Natural killer cell treated with Interleukin-12 subunit alpha and Interleukin-12 subunit beta and Interleukin-15 and Interleukin-18, amount 100 ng/mL, for 72 hours (primary cell): Measurements from ENCODE around the gene KCNG2. TPM values are rescaled to one million over a fixed set of nuclear protein-coding genes. Genes with fewer than 3 reads are reported as not detected.

Experiments
- ATAC-seq, 2 donors: fragments of 150-1000 bp; cut with Tn5 transposase in 1 of 2; sonication (Bioruptor Pico), chemical (Tn5 transposase) in 1 of 2; 2 replicates each; pipeline ENCODE4 v1.10.0; 2021
- DNase-seq: peaks from one replicate; pipeline ENCODE4 v3.0.0; 2022; ENCODE audit warnings: low spot score
- H3K27ac Mint-ChIP-seq, 2 donors: 1 replicate in 1 of 2; 2 replicates in 1 of 2; pipeline ENCODE4 v1.8.0; 2022; ENCODE audit warnings: mixed read lengths in 2 of 2, mild to moderate bottlenecking in 1 of 2, moderate library complexity in 1 of 2
- H3K27me3 Mint-ChIP-seq, 2 donors: 1 replicate in 1 of 2; 2 replicates in 1 of 2; pipeline ENCODE4 v1.8.0; 2022; ENCODE audit warnings: mixed read lengths in 2 of 2
- H3K36me3 Mint-ChIP-seq: one replicate; pipeline ENCODE4 v1.8.0; 2022; ENCODE audit warnings: mixed read lengths
- H3K4me1 Mint-ChIP-seq, 2 donors: 1 replicate in 1 of 2; 2 replicates in 1 of 2; pipeline ENCODE4 v1.8.0; 2022; ENCODE audit warnings: low read depth in 2 of 2, mixed read lengths in 2 of 2, mild to moderate bottlenecking in 1 of 2
- H3K4me3 Mint-ChIP-seq: one replicate; pipeline ENCODE4 v1.8.0; 2022; ENCODE audit warnings: mixed read lengths
- H3K9me3 Mint-ChIP-seq: 2 replicates; pipeline ENCODE4 v1.8.0; 2022; ENCODE audit warnings: mixed read lengths
- total RNA-seq, 2 donors: library from RNA; stranded (reverse); gene quantifications; one replicate each; pipeline ENCODE4 v1.2.3, GENCODE V29; 2022

The KCNG2 gene
- total RNA-seq, 2 donors from 2014 or later: not detected

DNA sequence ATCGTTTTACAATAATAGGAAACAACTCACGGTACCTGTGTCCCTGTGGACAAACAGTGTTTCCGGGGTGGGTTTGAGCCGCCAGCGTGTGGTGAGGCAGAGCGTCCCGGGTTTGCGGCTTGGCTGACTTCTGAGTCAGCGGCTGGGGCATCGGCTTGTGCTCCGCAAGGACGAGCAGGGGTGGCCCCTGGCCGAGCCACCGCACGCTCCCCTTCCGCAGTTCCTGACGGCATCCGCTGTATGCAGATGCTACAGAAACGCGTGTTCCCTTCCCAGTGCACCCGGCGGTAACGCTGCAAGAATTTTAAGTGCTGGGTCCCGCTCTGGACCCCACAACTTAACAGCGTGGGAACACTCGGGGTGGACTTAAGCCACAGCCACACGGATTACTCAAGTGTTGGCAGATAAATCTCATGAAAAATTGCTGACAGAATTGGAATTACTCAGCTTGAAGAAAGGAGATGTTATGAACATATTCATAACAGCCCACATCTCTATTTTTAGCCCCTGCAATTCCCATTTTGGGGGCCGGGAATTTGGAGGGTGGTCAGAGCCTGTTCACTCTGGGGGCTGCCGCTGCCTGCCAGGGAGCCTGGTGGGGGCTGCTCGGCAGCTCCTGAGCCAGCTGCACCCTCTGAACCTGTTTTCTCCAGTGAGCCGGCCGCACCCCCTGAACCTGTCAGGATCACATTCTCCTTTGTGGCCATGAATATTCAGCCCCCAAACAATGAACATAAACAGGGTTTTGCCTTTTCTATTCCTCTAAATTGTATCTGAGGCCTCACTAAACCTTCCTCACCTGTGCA is 12.6 kb upstream of the KCNG2 start:
- Mint-ChIP-seq H3K36me3 (no peaks in the 10 kb centered on the region), H3K4me1 (peaks cover 0 to 1% of the 10 kb centered on the region in 2 donors), H3K27me3 (peaks cover 11 to 17% of the 10 kb centered on the region in 2 donors), H3K27ac (no peak overlapping the region), H3K4me3 (no peak overlapping the region), H3K9me3 (no peaks in the 10 kb centered on the region)
- DNase-seq: no peak
- ATAC-seq: no peak

DNA sequence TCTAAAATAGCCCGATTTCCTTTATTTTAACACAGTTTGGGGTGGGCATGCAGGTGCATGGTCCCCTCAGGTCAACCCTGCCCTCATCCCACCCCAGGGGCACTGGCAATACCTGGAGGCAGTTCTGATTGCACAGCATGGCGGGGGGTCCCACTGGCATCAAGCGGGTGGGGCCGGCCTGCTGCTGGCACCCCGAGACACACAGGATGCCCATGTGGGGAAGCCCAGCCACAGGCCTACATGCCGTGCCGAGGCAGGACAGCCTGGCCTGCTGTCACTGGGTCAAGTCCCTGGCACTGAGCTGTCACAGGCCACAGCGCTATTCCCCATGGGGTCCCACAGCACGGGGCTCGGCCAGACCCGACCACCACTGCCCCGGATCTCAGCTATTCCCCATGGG is 11.9 kb upstream of the KCNG2 start:
- no peak for ATAC-seq
- H3K36me3 Mint-ChIP-seq: no peaks in the 10 kb centered on the region
- H3K27ac Mint-ChIP-seq: no peak overlapping the region
- H3K27me3 Mint-ChIP-seq: peaks cover 18 to 23% of the 10 kb centered on the region in 2 donors
- DNase-seq: no peak
- no peaks in the 10 kb centered on the region for H3K9me3 Mint-ChIP-seq
- H3K4me1 Mint-ChIP-seq: peaks cover 0 to 3% of the 10 kb centered on the region in 2 donors
- H3K4me3 Mint-ChIP-seq: no peak overlapping the region

DNA sequence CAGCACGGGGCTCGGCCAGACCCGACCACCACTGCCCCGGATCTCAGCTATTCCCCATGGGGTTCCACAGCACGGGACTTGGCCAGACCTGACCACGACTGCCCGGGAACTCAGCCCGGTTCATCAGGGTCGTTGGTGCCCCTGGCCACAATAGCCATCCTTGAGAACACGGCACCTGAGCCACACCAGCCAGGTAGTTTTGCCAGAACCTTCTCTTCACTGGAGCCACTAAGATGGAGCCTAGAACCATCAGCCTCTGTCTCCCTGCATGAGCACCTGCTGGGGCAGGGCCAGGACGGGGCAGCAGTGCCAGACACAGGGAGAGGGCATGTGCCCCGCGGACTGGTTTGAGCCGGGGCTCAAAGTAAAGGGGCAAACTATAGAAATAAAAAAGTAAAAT is 11.4 kb upstream of the KCNG2 start:
- H3K36me3 Mint-ChIP-seq: no peaks in the 10 kb centered on the region
- DNase-seq: no peak
- peaks cover 23 to 28% of the 10 kb centered on the region in 2 donors for H3K27me3 Mint-ChIP-seq
- ATAC-seq: no peak
- peaks cover under 1 to 5% of the 10 kb centered on the region in 2 donors for H3K4me1 Mint-ChIP-seq
- no peak overlapping the region for H3K4me3 Mint-ChIP-seq
- H3K9me3 Mint-ChIP-seq: no peaks in the 10 kb centered on the region
- H3K27ac Mint-ChIP-seq: no peak overlapping the region

DNA sequence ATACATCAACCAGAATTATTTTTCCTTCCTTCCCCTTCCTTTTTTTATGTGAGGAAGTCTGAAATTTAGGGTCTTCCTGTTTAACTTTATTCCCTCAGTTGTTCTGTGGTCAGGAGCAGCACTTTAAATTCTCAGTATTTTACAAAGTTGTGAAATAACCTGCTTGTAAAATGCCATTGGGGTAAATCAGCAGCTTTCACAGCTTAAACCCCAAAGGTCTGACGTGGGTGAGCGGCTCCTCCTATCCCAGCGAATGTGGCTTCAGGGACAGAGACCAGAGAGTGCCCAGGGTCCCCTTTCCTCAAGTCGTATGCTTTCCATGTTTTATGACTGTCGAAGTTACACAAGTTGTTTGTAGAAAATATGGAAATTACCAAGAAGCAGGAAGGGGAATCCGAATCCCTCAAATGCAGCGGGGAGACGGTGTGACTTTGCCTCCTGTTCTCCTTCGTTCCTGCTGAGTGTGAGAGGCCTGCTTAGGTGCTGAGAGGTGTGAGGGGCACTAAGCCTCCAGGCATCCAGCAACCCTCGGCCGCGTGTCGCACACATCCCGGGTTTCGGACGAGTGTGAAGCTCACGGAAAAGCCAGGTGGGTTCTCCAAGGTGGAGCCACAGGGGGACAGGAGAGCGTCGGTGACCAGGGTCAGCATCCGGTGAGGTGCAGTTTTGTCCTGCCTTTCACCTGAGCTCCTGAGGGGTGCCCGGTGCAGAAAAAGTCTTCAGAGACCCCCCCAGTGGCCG is 10.8 kb upstream of the KCNG2 start:
- Mint-ChIP-seq H3K9me3 (no peaks in the 10 kb centered on the region), H3K27ac (no peak overlapping the region), H3K36me3 (no peaks in the 10 kb centered on the region), H3K4me3 (no peak overlapping the region), H3K27me3 (peaks cover 29 to 35% of the 10 kb centered on the region in 2 donors), H3K4me1 (peaks cover 7 to 9% of the 10 kb centered on the region in 2 donors)
- DNase-seq (no peak), ATAC-seq (no peak)

DNA sequence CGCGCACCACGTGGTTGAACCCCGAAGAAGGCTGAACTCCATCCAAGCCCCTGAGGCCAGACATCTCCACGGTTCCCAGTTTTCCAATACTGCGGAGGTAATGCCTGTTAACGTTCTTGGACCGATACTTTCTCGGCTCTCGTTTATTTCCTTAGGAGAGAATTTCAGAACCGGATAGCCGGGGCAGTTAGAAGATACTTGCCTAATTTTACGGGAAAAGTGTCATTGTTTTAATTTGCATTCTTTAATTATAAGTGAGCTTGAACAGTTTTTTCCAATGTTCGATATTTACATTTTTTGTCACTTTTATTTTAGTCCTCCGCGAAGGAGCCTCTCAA is 10.2 kb upstream of the KCNG2 start:
- H3K27me3 Mint-ChIP-seq: peaks cover 34 to 40% of the 10 kb centered on the region in 2 donors
- DNase-seq: no peak
- no peak for ATAC-seq
- peaks cover 9% of the 10 kb centered on the region in 2 donors for H3K4me1 Mint-ChIP-seq
- no peaks in the 10 kb centered on the region for H3K9me3 Mint-ChIP-seq
- no peak overlapping the region for H3K4me3 Mint-ChIP-seq
- H3K36me3 Mint-ChIP-seq: no peaks in the 10 kb centered on the region
- H3K27ac Mint-ChIP-seq: no peak overlapping the region

DNA sequence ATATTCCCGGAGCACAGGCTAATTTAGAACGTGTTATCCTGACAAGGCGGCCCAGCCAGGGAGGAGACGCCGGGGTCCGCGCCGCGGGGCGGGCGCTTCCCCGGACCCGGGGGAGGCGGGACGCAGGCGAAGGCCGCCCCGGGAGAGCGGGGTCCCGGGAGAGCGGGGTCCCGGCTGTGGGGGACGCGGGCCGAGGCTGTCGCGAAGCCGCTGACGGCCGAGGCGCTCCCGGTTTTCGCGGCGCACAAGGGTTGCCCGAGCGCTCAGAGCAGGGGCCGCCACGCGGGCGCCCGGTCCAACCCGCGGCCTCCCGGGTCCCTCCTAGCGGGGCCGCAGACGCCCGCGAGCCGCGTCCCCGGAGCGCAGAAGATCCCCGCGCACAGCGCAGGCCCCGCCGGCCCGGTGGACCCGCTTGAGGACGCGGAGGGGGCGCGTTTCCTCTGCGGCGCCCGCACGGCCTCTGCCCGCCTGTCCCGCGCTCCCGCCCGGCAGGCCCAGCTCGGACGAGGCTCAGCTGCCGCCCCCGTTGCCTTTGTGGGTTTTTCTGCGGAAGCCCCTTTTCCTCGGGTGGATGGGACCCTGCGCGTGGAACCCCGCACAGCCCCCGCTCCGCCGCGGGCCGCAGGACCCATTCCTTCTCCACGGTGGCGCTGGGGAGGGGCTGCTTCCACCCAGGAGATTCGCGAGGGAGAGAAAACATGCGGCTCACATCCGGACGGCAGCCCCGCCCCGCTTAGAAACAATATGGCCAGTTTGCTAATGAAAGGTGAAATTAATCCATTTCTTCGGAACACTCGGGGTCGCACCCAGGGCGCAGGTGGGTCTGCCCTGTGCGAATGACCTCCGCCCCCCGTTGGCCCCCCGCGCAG is 9.6 kb upstream of the KCNG2 start:
- H3K27ac Mint-ChIP-seq: no peak overlapping the region

DNA sequence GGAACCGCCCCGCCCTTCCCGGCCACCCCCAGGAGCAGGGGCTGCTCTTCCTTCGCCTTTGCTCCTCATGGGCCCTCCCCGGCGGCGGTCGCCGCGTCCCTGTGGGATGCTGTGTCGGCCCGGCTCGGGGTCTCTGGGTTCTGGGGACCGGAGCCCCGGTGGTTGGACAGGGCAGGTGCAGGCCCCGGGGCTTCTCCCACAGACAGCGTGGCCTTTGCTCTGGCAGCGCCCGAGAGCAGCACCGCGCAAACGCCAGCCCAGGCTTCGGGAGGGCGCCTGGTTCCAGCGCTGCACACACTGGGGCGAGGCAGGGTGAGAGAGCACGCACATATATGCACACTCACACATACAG is 9.0 kb upstream of the KCNG2 start:
- no peak overlapping the region for H3K4me3 Mint-ChIP-seq
- no peaks in the 10 kb centered on the region for H3K36me3 Mint-ChIP-seq
- H3K9me3 Mint-ChIP-seq: no peaks in the 10 kb centered on the region
- peak in 1 of 2 donors; percentile 25 for ATAC-seq
- no peak for DNase-seq
- no peak overlapping the region for H3K27ac Mint-ChIP-seq
- H3K27me3 Mint-ChIP-seq: peaks cover 34 to 42% of the 10 kb centered on the region in 2 donors
- peaks cover 9% of the 10 kb centered on the region in 2 donors for H3K4me1 Mint-ChIP-seq

More for the DNA sequence above, 9.6 kb upstream of the KCNG2 start:
- Mint-ChIP-seq H3K36me3 (no peaks in the 10 kb centered on the region), H3K9me3 (no peaks in the 10 kb centered on the region), H3K4me3 (no peak overlapping the region), H3K4me1 (peaks cover 9% of the 10 kb centered on the region in 2 donors), H3K27me3 (peaks cover 34 to 40% of the 10 kb centered on the region in 2 donors)
- ATAC-seq (no peak), DNase-seq (no peak)

DNA sequence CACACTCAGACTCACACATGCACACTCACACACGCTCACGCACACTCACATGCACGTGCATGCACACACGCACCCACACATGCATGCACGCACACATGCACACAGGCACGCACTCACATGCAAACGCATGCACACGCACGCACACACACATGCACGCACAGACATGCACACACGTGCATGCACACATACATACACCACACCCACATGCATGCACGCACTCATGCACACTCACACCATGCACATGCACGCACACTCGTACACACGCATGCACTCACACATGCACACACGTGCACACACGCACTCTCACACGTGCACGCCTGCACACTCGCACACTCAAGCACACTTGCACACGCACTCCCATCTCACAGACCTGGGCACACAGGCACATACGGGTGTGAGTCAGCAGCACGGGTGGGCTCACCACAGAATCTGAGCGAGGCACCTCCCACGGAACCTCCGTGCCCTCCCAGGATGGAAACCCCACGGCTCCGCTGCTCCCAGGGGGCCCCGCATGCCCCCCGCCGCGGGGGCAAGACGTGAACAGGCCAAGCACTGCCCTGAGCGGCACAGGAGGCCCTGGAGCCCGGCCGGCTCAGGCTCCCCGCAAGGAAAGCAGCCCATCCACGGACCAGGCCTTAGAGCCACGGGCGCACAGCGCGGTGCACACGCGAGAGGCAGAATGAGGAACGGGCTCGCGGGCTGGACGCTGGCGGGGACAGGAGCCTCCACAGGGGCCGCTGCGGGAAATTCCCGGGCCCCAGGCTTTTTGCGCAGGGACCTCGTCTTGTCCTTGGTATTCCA is 8.4 kb upstream of the KCNG2 start:
- DNase-seq: no peak
- Mint-ChIP-seq H3K27ac (no peak overlapping the region), H3K4me3 (no peak overlapping the region), H3K9me3 (no peaks in the 10 kb centered on the region), H3K36me3 (no peaks in the 10 kb centered on the region), H3K27me3 (peaks cover 40 to 42% of the 10 kb centered on the region in 2 donors), H3K4me1 (peaks cover 9% of the 10 kb centered on the region in 2 donors)
- no peak for ATAC-seq

DNA sequence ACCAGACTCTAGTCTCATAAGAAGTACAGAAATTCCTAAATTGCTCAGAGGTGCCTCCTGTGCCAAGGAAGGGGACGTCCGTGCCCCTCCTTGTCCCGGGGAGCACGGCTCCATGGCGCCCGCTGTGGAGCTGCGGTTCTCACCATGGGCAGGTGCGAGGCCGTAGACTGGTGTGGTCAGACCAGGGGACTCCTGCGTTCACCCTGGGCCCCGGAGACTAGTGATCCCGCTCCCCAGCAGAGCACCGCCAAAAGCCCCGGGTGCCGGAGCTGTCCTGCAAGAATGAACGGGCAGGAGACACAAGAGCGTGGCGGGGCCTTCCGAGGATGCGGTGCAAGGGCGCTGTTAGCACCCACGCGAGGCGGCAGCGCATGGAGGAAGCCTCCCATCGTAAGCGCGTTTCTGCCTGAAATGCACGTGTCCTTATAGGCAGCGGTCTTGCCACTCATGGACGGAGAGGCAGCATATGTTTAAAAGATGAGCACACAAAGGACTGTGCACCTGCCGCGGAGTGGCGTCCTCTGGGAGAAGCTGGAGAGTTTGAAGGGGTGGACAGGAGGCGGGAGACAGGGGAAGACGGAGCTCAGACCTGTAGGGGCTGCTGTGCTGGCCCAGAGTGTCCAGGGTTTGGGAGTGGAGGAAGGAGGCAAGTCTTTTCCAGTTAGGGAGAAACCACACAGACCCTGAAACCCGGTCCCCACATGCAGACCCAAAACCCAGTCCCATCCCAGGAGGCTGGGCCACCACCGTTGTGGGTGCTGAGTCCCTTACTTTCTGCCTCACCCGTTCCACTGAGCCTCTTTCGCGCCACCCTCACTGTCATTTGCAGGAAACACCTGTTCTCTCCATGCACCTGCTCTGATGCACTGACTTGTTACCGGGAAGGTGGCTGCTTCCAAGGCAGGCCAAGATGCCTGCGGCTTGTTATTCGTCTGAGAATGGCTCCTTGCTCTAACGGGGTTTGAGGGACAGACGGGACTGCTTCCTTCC is 7.5 kb upstream of the KCNG2 start:
- no peak for ATAC-seq
- peaks cover 9% of the 10 kb centered on the region in 2 donors for H3K4me1 Mint-ChIP-seq
- no peak for DNase-seq
- H3K27ac Mint-ChIP-seq: no peak overlapping the region
- no peaks in the 10 kb centered on the region for H3K36me3 Mint-ChIP-seq
- no peak overlapping the region for H3K4me3 Mint-ChIP-seq
- peaks cover 49 to 51% of the 10 kb centered on the region in 2 donors for H3K27me3 Mint-ChIP-seq
- H3K9me3 Mint-ChIP-seq: no peaks in the 10 kb centered on the region

DNA sequence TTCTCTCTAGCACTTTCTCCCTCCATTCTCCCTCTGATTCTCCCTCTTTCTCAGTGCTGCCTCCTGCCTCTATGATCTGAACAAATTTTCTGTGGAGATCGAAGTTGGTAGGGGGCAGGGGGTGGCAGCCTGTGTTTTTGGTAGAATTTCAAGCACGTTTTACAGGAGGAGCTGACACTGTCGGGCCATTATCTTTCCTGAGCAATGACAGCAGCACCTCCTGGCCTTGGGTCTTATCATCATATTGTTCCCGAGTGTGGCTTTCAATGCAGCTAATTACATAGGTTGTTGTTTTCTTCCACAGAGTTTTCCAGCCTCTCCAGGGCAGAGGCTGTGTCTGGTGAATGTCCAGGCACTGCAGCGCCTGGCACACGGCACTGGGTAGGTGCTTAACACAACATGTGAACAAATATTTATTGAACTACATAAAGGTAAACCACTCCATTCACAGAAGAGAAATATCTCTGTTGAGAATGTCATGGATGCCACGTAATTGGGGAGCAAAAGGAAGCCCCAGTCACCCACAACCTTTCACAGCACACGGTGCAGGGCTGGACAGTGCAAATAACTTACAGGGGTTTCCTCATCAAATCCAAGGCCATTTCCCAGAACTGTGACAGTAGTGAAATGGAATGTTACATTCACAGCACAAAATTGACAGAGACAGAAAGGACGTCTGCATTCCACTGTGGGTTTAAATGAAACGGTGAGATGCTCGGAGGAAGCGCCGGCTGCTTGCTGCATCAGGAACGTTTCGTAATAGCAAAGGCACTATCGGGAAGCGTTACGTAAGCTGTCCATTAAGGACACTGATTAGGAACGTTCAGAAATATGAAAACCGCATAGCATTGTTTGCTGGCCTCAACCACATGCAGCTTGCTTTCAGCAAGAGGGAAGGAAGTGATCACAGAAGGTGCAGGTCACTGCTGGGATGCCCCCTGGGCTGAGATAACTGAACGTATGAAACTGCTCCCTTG is 6.5 kb upstream of the KCNG2 start:
- Mint-ChIP-seq H3K36me3 (no peaks in the 10 kb centered on the region), H3K4me1 (peaks cover 9% of the 10 kb centered on the region in 2 donors), H3K9me3 (no peaks in the 10 kb centered on the region), H3K27ac (no peak overlapping the region), H3K27me3 (peaks cover 53% of the 10 kb centered on the region in 2 donors), H3K4me3 (peak overlapping the region; percentile 4)
- ATAC-seq (peak; percentile 50 to 59), DNase-seq (no peak)

DNA sequence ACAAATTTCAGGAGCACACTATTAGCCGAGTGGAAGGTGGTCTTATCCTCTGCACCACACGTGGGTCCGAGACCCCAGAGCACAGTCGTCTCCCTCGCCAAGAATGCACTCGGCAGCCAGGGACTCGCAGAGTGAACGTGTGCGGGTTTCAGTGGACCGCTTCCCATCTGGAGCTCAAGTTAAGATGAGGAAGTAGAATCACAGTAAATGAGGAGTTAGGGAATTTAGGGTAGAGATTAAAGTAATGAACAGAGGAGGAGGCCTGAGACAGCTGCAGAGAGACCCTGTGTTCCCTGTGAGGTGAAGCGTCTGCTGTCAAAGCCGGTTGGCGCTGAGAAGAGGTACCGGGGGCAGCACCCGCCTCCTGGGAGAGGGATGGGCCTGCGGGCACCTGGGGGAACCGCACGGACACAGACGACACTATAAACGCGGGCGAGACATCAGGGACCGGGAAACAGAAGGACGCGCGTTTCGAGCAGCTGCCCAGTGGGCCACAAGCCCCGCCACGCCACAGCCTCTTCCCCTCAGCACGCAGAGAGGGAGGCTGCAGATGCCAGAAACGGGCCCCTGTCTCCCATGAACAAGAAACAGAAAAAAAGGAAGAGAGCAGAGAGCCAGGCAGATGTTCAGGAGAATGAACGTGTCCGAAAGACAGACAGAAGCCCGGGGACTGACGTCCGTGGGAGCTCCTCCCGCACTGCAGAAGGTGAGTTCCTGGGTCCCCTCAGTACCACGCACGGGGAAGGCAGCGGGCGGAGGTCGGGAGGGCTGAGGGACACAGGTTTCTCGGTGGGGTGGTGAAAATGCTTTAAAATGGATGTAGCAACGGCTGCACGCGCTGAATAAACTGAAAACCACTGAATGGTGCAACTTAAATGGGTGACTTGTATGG is 5.4 kb upstream of the KCNG2 start:
- DNase-seq: no peak
- Mint-ChIP-seq H3K27ac (no peak overlapping the region), H3K36me3 (peaks cover 4% of the 10 kb centered on the region), H3K9me3 (no peaks in the 10 kb centered on the region), H3K4me3 (peak overlapping the region; percentile 4), H3K4me1 (peaks cover 12% of the 10 kb centered on the region in 2 donors), H3K27me3 (peaks cover 50 to 56% of the 10 kb centered on the region in 2 donors)
- no peak for ATAC-seq
